Uterus (tissue), 4 donors: ENCODE results near the gene TMEM233. TPM values are rescaled to one million over a fixed set of nuclear protein-coding genes. Genes with fewer than 3 reads are reported as not detected.
A peak's percentile ranks its signal among the peaks of the same experiment; 100 is the strongest.

Experiments used
- DNase-seq, 2 donors: peaks; one replicate each; pipeline ENCODE4 v3.0.0-alpha.2; 2019 to 2020
- H3K27ac ChIP-seq, 2 donors: fragments of 200-600 bp; sonication (generic); 1 replicate in 1 of 2; 2 replicates in 1 of 2; pipeline ENCODE4 v1.5.1; 2016 to 2018
- H3K27me3 ChIP-seq, 2 donors: fragments of 200-600 bp; sonication (generic); one replicate each; pipeline ENCODE4 v1.5.1; 2018 to 2019; ENCODE audit warnings: control low read depth in 1 of 2
- H3K36me3 ChIP-seq, 2 donors: fragments of 200-600 bp; sonication (generic); one replicate each; pipeline ENCODE4 v1.5.1; 2019; ENCODE audit warnings: control low read depth in 1 of 2
- H3K4me1 ChIP-seq, 2 donors: fragments of 200-600 bp; sonication (generic); one replicate each; pipeline ENCODE4 v1.5.1; 2018 to 2019; ENCODE audit warnings: control low read depth in 1 of 2
- H3K4me3 ChIP-seq, 2 donors: fragments of 200-600 bp; sonication (generic); 1 replicate in 1 of 2; 2 replicates in 1 of 2; pipeline ENCODE4 v1.5.1; 2018 to 2019; ENCODE audit warnings: mild to moderate bottlenecking in 1 of 2
- H3K9me3 ChIP-seq, 2 donors: fragments of 200-600 bp; sonication (generic); one replicate each; pipeline ENCODE4 v1.5.1; 2019; ENCODE audit warnings: control low read depth in 1 of 2
- CTCF ChIP-seq, 4 experiments: fragments of 200-600 bp in 2 of 4; fragments of 450-650 bp in 2 of 4; sonication (generic) in 2 of 4; IDR thresholded peaks; one replicate each; pipeline ENCODE4 v1.5.1; 2016 to 2019; ENCODE audit warnings: antibody characterized with exemption in 4 of 4, mild to moderate bottlenecking in 2 of 4, moderate library complexity in 1 of 4
- POLR2A ChIP-seq, 2 donors: fragments of 450-650 bp; IDR thresholded peaks; one replicate each; pipeline ENCODE4 v1.6.1; 2016; ENCODE audit warnings: antibody characterized with exemption in 2 of 2, mild to moderate bottlenecking in 1 of 2, moderate library complexity in 1 of 2
- intact Hi-C: fragments of 100-400 bp; cut with DNase I; formaldehyde crosslinking; loops from one replicate; pipeline ENCODE4 v1.15.1; 2023; ENCODE audit warnings: low total_unique reads
- total RNA-seq, 4 donors: library from RNA; depleted of rRNA in 3 of 4; stranded (reverse); fragments of >200 nt in 3 of 4; gene quantifications; one replicate each; pipeline versions ENCODE4 v1.1.0 to v1.2.4, GENCODE V29; 2014 to 2023
- donor health status: DM: yes; HTN: yes; CAD: no.

TMEM233 gene
- total RNA-seq, 4 donors from 2014 or later, result 0.21 TPM; not detected in 2

- TF ChIP-seq CTCF (IDR thresholded peaks at IDR 0.05), result no peak
- no peak for TF ChIP-seq POLR2A (IDR thresholded peaks at IDR 0.05)
- Histone ChIP-seq H3K4me3 (no peak overlapping the region), H3K27me3 (no peaks in the 10 kb centered on the region), H3K27ac (no peak overlapping the region), H3K36me3 (no peaks in the 10 kb centered on the region), H3K9me3 (no peaks in the 10 kb centered on the region), H3K4me1 (peaks cover 0 to 3% of the 10 kb centered on the region in 2 donors)
- DNase-seq, result no peak
- intact Hi-C loops, result no loop called here
Observed at GRCh38 chr12:119671070-119671469, 77.5 kb downstream of the TMEM233 start.

- Histone ChIP-seq H3K9me3 (no peaks in the 10 kb centered on the region), H3K36me3 (no peaks in the 10 kb centered on the region), H3K4me3 (no peak overlapping the region), H3K27ac (peak overlapping the region in 1 of 2 donors; percentile 70), H3K4me1 (peaks cover 0 to 3% of the 10 kb centered on the region in 2 donors), H3K27me3 (no peaks in the 10 kb centered on the region)
- no peak for DNase-seq
- intact Hi-C loops, result no loop called here
- no peak for TF ChIP-seq CTCF (IDR thresholded peaks at IDR 0.05)
- no peak for TF ChIP-seq POLR2A (IDR thresholded peaks at IDR 0.05)
Observed at GRCh38 chr12:119672194-119672593, 78.6 kb downstream of the TMEM233 start.

GRCh38 chr12:119673634-119674033, 80.1 kb downstream of the TMEM233 start:
- Histone ChIP-seq H3K27me3 (no peaks in the 10 kb centered on the region), H3K36me3 (no peaks in the 10 kb centered on the region), H3K27ac (peak overlapping the region; percentile 29 to 70), H3K9me3 (no peaks in the 10 kb centered on the region), H3K4me3 (no peak overlapping the region), H3K4me1 (peaks cover 0 to 3% of the 10 kb centered on the region in 2 donors)
- intact Hi-C loops, result no loop called here
- DNase-seq, result peak in 1 of 2 donors; percentile 44
- no peak for TF ChIP-seq POLR2A (IDR thresholded peaks at IDR 0.05)
- no peak for TF ChIP-seq CTCF (IDR thresholded peaks at IDR 0.05)

- no peaks in the 10 kb centered on the region for H3K27me3 ChIP-seq
- H3K9me3 ChIP-seq, result no peaks in the 10 kb centered on the region
- H3K4me1 ChIP-seq, result peaks cover 0 to 3% of the 10 kb centered on the region in 2 donors
- H3K36me3 ChIP-seq, result no peaks in the 10 kb centered on the region
- no peak for DNase-seq
- intact Hi-C loops, result no loop called here
- H3K4me3 ChIP-seq, result no peak overlapping the region
- peak overlapping the region; percentile 29 to 44 for H3K27ac ChIP-seq
- TF ChIP-seq CTCF (IDR thresholded peaks at IDR 0.05), result no peak
- TF ChIP-seq POLR2A (IDR thresholded peaks at IDR 0.05), result no peak
Observed at GRCh38 chr12:119674560-119674959, 81.0 kb downstream of the TMEM233 start.

- intact Hi-C loops, result no loop called here
- Histone ChIP-seq H3K4me3 (no peak overlapping the region), H3K4me1 (no peaks in the 10 kb centered on the region), H3K27me3 (no peaks in the 10 kb centered on the region), H3K36me3 (no peaks in the 10 kb centered on the region), H3K27ac (no peak overlapping the region), H3K9me3 (no peaks in the 10 kb centered on the region)
- TF ChIP-seq CTCF (IDR thresholded peaks at IDR 0.05), result no peak
- no peak for TF ChIP-seq POLR2A (IDR thresholded peaks at IDR 0.05)
- DNase-seq, result no peak
Observed at GRCh38 chr12:119676022-119676421, 82.4 kb downstream of the TMEM233 start.
